Fibroblast of skin of scalp (primary cell): ENCODE measurements around the gene ARL8B.
A peak's percentile ranks its signal among the peaks of the same experiment; 100 is the strongest.

Experiments used
- DNase-seq: peaks from one replicate; pipeline ENCODE4 v3.0.0-alpha.2; 2013

Gene ARL8B

GRCh38 chr3:5187920-5188418 lies 65.9 kb downstream of the ARL8B start:
- DNase-seq = peak; percentile 26

- DNase-seq = peak; percentile 22
Observed at GRCh38 chr3:5188419-5189221, 66.5 kb downstream of the ARL8B start.

GRCh38 chr3:5190147-5190791 lies 68.2 kb downstream of the ARL8B start:
- DNase-seq = no peak

DNA sequence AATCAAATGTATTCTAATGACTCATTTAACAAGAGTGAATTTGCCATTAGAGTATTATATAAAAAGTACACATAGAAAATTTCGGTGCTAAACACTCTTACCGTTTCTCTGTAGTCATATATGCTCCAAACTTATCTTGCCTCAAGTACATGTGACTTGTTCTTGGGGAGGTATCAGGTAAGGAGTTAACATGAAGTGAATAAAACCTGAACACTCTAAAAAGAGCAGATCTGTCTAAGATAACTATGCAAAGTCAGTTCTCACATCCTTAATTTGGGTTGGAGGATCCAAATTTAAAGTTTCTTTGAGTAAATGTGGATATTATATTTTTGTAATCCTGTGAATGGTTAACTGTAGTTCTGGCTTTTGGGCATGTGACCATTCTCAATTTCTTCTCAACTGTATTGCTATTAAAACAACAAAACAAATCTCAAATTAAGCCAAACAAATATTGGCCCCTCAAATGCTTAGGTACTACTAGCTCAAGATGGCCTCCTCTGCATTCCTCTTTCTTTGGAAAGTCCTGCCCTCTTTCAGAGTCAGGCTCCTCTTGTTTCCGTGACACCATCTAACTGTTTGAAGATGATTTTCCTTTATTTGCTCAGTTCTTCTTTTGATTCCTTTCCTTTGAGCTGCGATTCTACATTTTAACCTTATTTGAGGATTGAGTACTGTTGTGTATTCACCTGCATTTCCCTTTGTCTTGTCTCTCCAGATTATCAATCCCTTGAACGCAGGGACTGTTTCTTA lies 69.6 kb downstream of the ARL8B start:
- no peak for DNase-seq

DNA sequence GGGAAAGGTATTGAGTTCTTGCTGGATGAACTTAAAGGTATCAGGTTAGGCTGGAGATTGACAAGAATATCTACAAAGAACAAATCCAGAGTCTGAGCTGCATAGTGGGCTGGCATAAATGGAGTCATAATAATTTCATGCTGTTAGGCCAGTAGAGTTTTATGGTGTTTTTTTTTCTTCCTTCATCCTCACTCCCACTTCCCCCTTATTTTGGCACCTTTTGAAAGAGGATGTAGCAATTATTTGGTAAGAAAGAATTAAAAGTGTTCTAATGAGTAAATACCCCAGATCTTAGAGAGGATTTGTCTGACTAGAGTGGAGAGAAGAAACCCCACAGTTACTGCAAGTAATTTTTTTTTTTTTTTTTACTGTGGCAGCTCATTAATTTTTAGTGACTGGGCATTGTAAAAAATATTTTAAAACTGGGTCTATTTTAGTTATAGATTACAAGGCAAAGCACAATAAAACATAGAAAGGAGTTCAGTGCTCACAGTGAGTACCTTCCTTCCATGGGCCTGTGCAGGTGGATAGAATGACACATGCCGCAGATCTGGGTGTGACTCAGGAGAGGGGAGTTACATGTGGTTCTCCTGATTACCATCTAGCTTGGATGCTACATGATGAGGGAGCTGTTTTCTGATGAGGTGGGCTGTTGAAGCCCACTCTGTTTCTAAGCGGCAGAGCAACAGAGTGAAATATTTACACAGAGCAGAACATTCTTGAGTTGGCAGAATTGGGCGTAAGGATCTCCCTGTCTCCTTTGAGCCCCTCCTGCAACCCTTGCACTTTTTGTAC lies 70.7 kb downstream of the ARL8B start:
- DNase-seq = no peak

DNA sequence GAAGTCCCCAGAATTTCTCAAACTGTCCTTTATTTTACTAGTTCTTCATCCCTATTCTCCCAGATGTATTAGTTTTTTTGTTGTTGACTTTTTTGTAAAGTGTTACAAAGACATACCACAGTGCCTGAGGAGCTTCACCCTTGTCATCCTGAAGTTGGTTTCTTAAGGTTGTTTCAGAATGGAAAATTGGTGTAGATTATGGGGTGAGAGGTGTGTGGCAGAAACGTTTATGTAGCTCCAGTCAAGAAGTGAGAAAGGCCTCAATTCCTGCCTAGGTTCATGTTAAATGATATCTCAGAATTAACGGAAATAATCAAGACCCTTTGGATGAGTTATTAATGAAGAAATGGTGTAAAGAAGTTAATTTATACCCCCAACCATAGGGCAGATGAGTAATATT lies 72.2 kb downstream of the ARL8B start:
- no peak for DNase-seq

DNA sequence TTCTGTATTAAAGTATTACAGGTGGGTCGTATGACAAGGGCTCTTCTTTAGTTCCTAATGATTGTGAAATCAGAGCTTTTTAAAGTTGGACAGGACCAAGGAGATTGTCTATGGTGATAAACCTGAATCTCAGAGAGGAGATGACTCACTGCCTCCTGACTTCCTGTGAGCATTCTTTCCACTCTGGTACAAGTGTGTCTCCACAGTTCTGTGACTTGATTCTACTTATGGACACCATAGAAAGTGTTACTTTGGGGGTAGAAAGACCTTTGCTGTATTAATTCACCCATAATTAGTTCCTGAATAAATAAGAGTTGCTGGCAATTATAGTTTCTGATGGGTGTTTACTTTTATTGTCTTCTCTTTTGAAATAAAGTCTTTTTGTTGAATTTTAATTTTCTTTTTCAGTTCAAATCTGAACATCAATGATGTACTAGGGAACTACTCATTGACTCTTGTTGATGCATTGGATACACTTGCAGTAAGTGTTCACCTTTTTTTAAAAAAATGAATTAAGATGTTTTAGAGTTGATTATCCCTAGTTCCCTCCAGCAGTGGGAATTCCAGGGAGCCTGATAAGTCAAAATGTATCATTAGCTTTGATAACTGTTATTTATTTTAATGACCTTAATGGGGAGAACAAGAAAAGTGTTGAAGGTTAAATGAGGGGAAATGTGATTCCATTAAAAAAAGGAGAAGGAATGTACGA lies 72.9 kb downstream of the ARL8B start:
- peak; percentile 46 for DNase-seq

DNA sequence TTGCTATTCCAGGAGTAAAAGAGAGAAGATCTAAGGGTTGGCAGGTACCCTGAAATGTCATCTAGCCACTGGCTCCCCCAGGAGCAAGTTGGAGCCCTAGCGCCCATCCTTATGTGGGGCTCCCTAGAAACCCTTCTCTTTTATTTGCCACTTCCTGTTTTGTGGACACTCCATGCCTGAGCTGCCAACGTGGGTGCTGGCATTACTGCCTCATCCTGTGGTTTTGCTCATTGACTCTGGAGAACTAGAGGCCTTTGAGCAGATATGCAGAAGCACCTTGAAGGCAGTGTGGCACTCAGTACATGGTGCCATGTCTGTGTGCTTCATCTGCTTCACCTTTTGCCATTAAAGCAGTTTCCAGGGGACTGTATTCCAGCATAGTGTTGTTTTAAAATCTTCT lies 73.5 kb downstream of the ARL8B start:
- no peak for DNase-seq

GRCh38 chr3:5197022-5197421 lies 74.9 kb downstream of the ARL8B start:
- DNase-seq = peak; percentile 78

- DNase-seq = peak; percentile 75
Observed at GRCh38 chr3:5197470-5198312, 75.6 kb downstream of the ARL8B start.

GRCh38 chr3:5198313-5198677 lies 76.2 kb downstream of the ARL8B start:
- DNase-seq = no peak

DNA sequence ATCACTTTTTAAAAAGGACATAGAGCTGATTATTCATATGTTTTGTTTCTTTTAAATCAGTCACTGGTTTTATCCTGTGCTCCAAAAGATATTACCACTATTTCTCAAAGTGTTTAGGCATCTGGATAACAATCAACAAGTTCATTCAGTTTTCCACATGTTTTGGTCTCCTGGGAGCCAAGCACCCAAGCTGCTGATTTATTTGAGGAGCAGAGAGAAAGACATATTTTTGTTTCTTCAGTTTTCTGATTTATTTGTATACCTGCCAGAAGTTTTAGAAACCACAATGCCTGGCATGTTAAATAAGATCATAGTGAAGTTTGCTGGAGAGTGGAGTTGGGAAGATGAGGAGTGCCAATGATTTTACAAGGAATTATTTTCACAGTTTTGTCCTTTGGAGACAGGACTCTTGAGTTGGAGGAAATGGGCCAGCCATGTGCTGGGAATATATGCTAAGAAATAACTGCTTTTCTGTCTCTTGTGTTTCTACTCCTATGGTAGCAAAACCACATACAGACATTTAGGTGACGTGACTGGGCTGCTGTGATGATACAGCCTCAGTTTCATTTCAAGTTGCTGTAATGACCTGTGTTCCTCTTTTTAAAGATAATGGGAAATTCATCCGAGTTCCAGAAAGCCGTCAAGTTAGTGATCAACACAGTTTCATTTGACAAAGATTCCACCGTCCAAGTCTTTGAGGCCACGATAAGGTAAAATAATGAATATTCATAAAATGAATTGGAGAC lies 77.1 kb downstream of the ARL8B start:
- DNase-seq = no peak

- DNase-seq = no peak
Observed at GRCh38 chr3:5201536-5201935, 79.4 kb downstream of the ARL8B start.

- DNase-seq = peak; percentile 85
Observed at GRCh38 chr3:5202222-5202621, 80.1 kb downstream of the ARL8B start.

DNA sequence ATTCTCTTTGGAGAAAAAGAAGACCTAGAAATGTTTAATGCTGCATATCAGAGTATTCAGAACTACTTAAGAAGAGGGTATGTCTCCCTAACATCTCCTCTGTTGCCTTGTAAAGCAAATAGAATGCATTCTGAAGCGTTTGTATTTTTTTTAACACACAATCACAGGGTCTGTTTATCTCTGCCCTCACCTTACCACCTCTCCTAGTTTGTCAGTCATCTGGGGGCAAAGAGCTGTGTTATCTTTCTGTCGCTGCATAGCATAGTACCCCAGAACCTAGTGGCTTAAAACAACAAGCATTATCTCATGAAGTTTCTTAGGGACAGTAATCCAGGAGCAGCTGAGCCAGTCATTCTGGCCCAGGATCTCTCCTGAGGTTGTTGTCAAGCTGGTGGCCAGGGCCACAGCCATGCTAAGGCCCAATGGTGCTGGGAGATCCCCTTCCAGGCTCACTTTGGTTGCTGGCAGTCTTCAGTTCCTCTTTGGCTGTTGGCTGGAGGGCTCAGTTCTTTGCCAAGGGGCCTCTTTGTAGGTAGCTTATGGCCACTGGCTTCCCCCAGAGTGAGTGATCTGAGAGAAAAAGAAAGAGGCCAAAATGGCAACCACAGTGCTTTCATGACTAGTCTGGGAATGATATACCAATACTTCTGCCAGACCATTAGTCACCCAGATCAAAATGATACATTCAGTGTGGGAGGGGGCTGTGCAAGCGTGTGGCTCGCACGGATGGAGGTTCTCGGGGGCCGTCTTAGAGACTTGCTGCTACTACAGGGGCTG lies 83.3 kb downstream of the ARL8B start:
- DNase-seq = peak; percentile 13

- DNase-seq = no peak
Observed at GRCh38 chr3:5210926-5211325, 88.8 kb downstream of the ARL8B start.

- no peak for DNase-seq
Observed at GRCh38 chr3:5212628-5213573, 90.8 kb downstream of the ARL8B start.

DNA sequence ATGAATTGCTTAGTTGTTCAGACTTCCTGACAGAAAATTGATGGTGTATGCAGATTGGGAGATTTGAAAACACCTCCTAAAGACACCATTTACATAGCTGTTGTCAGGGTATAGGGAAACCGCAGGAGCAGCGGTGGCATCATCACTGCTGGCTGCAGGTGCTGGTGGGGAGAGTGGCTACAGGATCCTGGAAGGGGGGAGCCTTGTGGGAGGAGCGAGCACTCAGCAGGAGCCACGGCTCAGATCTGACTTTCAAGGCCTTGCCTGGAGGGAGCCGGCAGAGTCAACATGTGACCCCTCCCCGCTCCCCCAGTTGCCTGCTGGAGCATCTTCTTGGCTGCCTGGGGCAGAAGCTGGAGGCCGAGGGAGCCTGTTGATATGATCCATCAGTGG lies 91.5 kb downstream of the ARL8B start:
- no peak for DNase-seq
